Tibial nerve (tissue), 4 donors: Measurements from ENCODE around the gene LBHD1. TPM values are rescaled to one million over a fixed set of nuclear protein-coding genes. Genes with fewer than 3 reads are reported as not detected.

Experiments used
- DNase-seq, 2 donors: peaks; one replicate each; pipeline ENCODE4 v3.0.0-alpha.2; 2019; ENCODE audit warnings: low spot score in 2 of 2
- H3K27ac ChIP-seq, 4 donors: fragments of 200-600 bp; sonication (generic) in 3 of 4; one replicate each; pipeline ENCODE4 v1.5.1; 2017 to 2019; ENCODE audit warnings: mild to moderate bottlenecking in 1 of 4
- H3K27me3 ChIP-seq, 2 donors: fragments of 200-600 bp; sonication (generic) in 1 of 2; one replicate each; pipeline versions ENCODE4 v1.5.1 to v1.6.0; 2017 to 2019
- H3K36me3 ChIP-seq, 3 donors: fragments of 200-600 bp; sonication (generic); one replicate each; pipeline ENCODE4 v1.5.1; 2018 to 2019
- H3K4me1 ChIP-seq, 4 donors: fragments of 200-600 bp; sonication (generic) in 3 of 4; one replicate each; pipeline ENCODE4 v1.5.1; 2017 to 2019
- H3K4me3 ChIP-seq, 4 donors: fragments of 200-600 bp; sonication (generic) in 3 of 4; one replicate each; pipeline ENCODE4 v1.5.1; 2017 to 2019; ENCODE audit warnings: mild to moderate bottlenecking in 1 of 4, moderate library complexity in 1 of 4
- H3K9me3 ChIP-seq, 4 donors: fragments of 200-600 bp; sonication (generic) in 3 of 4; one replicate each; pipeline ENCODE4 v1.5.1; 2017 to 2019
- EP300 ChIP-seq, 2 donors: sonication (generic); formaldehyde crosslinking; IDR thresholded peaks; one replicate each; pipeline ENCODE4 v1.6.1; 2017; ENCODE audit warnings: antibody characterized with exemption in 2 of 2, mild to moderate bottlenecking in 1 of 2
- POLR2A ChIP-seq, 2 donors: fragments of 450-650 bp; IDR thresholded peaks; one replicate each; pipeline ENCODE4 v1.6.1; 2017; ENCODE audit warnings: antibody characterized with exemption in 2 of 2, mild to moderate bottlenecking in 2 of 2, moderate library complexity in 2 of 2
- WGBS, 2 donors: methylation state at CpG; one replicate each; pipeline ENCODE4 v1.1.5; 2018; 5-methylcytosine and 5-hydroxymethylcytosine counted together
- total RNA-seq, 4 donors: library from RNA; depleted of rRNA; stranded (reverse); fragments of >200 nt; gene quantifications; one replicate each; pipeline ENCODE4 v1.1.0, GENCODE V29; 2016
- TF ChIP-seq, protein P1 (sequence below), 5 experiments: fragments of 200-600 bp in 3 of 5; fragments of 450-650 bp in 2 of 5; sonication (generic) in 3 of 5; IDR thresholded peaks; one replicate each; pipeline ENCODE4 v1.5.1; 2016 to 2019; ENCODE audit warnings: antibody characterized with exemption in 5 of 5, mild to moderate bottlenecking in 3 of 5, moderate library complexity in 2 of 5

Gene LBHD1
- total RNA-seq, 4 donors from 2014 or later: 3.9 to 11.1 (median 5.4) TPM

DNA sequence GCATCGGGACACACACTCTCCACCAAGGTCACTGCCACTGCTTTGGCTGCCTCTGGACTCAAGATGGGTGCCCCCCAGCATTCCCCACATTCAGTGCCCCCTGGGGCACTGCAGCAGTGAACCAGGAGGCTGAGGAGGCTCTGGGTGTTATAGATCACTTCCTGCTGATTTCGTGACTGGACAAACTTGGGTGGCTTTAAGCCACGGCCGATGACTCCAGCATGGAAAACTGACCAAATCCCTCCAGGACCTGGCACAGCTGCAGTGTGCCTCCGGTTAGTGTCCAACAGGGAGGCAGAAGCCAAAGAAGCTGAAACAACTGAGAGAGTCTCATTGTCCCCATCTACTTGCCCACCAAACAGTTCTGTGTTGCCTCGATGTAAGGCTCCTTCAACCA lies 24.5 kb downstream of the LBHD1 start:
- DNase-seq: no peak
- TF ChIP-seq EP300 (IDR thresholded peaks at IDR 0.05): no peak
- 82 to 87% methylated on average over 6 of the region's 6 CpGs for WGBS, 2 donors
- no peaks in the 10 kb centered on the region for H3K9me3 ChIP-seq
- H3K4me1 ChIP-seq: peaks cover 0 to 51% (median 28%) of the 10 kb centered on the region in 4 donors
- H3K4me3 ChIP-seq: no peak overlapping the region
- H3K27ac ChIP-seq: no peak overlapping the region
- no peaks in the 10 kb centered on the region for H3K27me3 ChIP-seq
- H3K36me3 ChIP-seq: peaks cover 0 to 51% (median 4%) of the 10 kb centered on the region in 3 donors

DNA sequence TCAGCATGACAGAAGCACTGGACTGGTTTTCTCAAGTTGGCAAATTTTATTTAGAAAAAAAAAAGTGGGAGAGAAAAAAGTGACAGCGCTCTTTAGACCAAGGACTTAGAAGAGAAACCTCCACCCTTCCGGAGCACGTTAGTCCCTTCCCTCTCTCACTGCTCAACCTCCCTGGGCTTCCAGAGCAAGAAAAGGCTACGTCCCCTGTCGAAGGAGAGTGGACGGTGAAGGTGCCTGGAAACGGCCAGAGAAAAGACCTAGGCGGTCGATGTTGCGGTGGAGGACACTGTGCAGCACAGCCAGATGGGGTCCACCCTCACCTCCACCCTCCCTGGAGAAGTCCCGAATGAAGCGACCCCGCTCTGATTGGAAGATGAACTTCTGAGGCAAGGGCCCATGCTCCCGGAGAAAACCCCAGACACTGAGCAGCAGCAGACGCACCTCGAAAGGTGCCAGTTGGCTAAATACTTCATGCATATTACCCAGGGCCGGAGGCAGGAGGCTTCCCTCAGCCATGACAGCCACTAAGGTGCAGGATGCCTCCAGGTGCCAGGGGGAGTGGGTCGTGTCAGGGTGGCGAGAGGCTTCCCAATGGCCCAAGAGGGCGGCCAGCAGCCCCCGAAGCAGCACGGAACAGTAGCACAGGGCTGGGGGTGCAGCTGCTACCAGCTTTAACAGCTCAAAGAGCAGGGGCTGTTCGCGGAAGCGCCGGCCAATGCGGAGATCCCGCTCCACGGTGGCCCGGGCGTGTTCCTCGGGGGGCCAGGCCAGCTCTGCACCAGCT lies 25.1 kb downstream of the LBHD1 start:
- 45 to 65% methylated on average over 22 to 32 of the region's 32 CpGs for WGBS, 2 donors
- no peak for DNase-seq
- Histone ChIP-seq H3K27me3 (no peaks in the 10 kb centered on the region), H3K9me3 (no peaks in the 10 kb centered on the region), H3K27ac (peak overlapping the region in 2 of 4 donors; percentile 66 to 96), H3K4me1 (peaks cover 0 to 47% (median 23%) of the 10 kb centered on the region in 4 donors), H3K36me3 (peaks cover 0 to 56% (median 4%) of the 10 kb centered on the region in 3 donors), H3K4me3 (peak overlapping the region in 2 of 4 donors; percentile 87 to 90)
- TF ChIP-seq, protein P1, sequence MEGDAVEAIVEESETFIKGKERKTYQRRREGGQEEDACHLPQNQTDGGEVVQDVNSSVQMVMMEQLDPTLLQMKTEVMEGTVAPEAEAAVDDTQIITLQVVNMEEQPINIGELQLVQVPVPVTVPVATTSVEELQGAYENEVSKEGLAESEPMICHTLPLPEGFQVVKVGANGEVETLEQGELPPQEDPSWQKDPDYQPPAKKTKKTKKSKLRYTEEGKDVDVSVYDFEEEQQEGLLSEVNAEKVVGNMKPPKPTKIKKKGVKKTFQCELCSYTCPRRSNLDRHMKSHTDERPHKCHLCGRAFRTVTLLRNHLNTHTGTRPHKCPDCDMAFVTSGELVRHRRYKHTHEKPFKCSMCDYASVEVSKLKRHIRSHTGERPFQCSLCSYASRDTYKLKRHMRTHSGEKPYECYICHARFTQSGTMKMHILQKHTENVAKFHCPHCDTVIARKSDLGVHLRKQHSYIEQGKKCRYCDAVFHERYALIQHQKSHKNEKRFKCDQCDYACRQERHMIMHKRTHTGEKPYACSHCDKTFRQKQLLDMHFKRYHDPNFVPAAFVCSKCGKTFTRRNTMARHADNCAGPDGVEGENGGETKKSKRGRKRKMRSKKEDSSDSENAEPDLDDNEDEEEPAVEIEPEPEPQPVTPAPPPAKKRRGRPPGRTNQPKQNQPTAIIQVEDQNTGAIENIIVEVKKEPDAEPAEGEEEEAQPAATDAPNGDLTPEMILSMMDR (IDR thresholded peaks at IDR 0.05): no peak
- TF ChIP-seq POLR2A (IDR thresholded peaks at IDR 0.05) (no peak), EP300 (IDR thresholded peaks at IDR 0.05) (no peak)

DNA sequence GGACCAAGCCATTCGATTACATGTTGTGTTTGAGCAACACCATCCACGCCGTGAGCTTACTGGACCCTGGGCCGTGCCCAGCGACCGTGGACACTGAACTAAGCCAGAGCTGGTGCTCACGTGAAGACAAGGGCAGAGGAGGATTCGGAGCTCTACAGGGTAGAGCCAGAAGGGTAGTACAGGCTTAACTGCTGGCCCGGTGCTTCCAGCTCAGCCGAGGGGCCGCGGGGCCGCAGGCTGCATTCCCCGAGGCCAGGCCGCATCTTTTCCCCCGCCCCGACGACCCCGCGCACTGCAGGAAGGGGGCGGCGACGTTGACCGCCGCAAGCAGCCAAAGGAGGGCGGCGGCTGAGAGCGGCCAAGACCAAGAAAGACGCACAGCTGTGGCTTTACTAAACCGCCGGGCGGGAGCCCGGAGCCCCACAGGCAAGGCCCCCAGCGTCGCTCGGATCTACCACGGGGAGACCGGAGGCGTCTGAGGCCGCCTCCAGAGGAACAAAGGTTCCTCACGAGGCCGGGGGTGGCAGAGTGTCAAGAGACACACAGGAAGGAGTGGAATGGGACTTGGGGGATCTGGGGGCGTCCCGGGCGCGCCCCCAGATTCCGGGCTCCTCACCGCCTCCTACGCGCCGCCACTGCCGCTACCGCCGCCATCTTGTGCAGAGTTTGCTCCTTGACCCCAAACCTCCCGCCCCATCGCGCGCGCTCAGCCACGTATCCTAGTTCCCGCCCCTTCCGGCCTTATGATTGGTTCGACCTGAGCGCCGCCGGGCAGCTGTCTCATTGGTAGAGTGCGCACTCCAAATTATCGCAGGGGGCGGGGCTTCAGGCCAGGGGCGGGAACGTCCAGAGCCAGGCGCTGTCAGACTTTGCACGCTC lies 25.9 kb downstream of the LBHD1 start, which contains the start of gene GANAB:
GANAB (minus strand) TSS at position 668 of the 879 bp plus-strand sequence; CDS start at position 654, 14 bp downstream.
- peak; percentile 100 for DNase-seq
- Histone ChIP-seq H3K4me1 (peaks cover 0 to 47% (median 16%) of the 10 kb centered on the region in 4 donors), H3K27ac (peak within 1 kb of the TSS; percentile 72 to 98 (median 95)), H3K4me3 (peak within 1 kb of the TSS; percentile 87 to 99 (median 90)), H3K27me3 (no peaks in the 10 kb centered on the region), H3K9me3 (no peaks in the 10 kb centered on the region), H3K36me3 (peaks cover 0 to 59% (median 4%) of the 10 kb centered on the region in 3 donors)
- TF ChIP-seq POLR2A (IDR thresholded peaks at IDR 0.05): peak; percentile 55 to 78
- peak; percentile 74 to 88 for TF ChIP-seq EP300 (IDR thresholded peaks at IDR 0.05)
- TF ChIP-seq, protein P1 (IDR thresholded peaks at IDR 0.05): peak in 1 of 5 experiments; percentile 17
- 1% methylated on average over 49 to 72 of the region's 73 CpGs for WGBS, 2 donors

DNA sequence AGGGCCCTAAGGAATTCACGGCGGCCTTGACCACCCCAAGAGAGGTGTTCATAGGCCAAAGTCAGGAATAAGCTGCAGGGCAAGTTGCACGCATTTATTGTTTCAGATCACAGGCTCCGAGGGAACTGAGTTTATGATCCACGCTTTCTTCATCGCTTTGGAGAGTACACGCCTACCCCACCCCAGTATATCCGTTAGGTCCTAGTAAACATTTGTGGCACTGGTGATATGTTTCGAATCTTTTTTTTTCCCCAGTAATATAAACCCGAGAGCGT lies 26.5 kb downstream of the LBHD1 start:
- peaks cover 0 to 59% (median 4%) of the 10 kb centered on the region in 3 donors for H3K36me3 ChIP-seq

DNA sequence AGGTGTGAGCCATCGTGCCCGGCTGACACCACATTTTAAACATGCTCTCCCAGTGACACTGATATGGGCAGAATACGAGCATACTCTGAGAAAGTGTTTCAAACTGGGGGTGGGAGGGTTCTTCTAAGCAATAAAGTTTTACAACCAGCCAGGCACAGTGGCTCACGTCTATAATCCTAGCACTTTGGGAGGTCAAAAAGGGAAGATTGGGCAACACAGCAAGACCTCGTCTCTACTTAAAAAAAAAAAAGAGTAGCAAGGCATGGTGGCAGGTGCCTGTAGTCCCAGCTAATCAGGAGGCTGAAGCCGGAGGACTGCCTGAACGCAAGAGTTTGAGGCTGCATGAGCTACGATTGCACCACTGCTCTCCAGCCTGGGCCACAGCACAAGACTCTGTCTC lies 27.8 kb downstream of the LBHD1 start:
- Histone ChIP-seq H3K27ac (no peak overlapping the region), H3K27me3 (no peaks in the 10 kb centered on the region), H3K4me1 (peaks cover 0 to 44% (median 15%) of the 10 kb centered on the region in 4 donors), H3K4me3 (no peak overlapping the region), H3K9me3 (no peaks in the 10 kb centered on the region), H3K36me3 (peaks cover 0 to 53% (median 9%) of the 10 kb centered on the region in 3 donors)
- no peak for DNase-seq
- WGBS, 2 donors: 66 to 79% methylated on average over 8 of the region's 8 CpGs
- TF ChIP-seq, protein P1 (IDR thresholded peaks at IDR 0.05): no peak
- TF ChIP-seq EP300 (IDR thresholded peaks at IDR 0.05) (no peak), POLR2A (IDR thresholded peaks at IDR 0.05) (no peak)

More for the DNA sequence above, 26.5 kb downstream of the LBHD1 start:
- no peaks in the 10 kb centered on the region for H3K27me3 ChIP-seq
- DNase-seq: no peak
- peak overlapping the region; percentile 72 to 98 (median 95) for H3K27ac ChIP-seq
- TF ChIP-seq POLR2A (IDR thresholded peaks at IDR 0.05) (no peak), EP300 (IDR thresholded peaks at IDR 0.05) (no peak)
- TF ChIP-seq, protein P1 (IDR thresholded peaks at IDR 0.05): no peak
- H3K4me3 ChIP-seq: peak overlapping the region; percentile 87 to 99 (median 90)
- peaks cover 0 to 44% (median 15%) of the 10 kb centered on the region in 4 donors for H3K4me1 ChIP-seq
- H3K9me3 ChIP-seq: no peaks in the 10 kb centered on the region
- 10 to 11% methylated on average over 11 of the region's 11 CpGs for WGBS, 2 donors
